HepG2 (cell line): ENCODE results near the gene ABHD2. TPM values are rescaled to one million over a fixed set of nuclear protein-coding genes. Genes with fewer than 3 reads are reported as not detected.

ENCODE experiments used
- AHDC1 ChIP-seq: sonication (generic); formaldehyde crosslinking; IDR thresholded peaks from 2 replicates; pipeline ENCODE4 v1.5.1; 2020; ENCODE audit warnings: mild to moderate bottlenecking, missing genetic modification reagents, borderline replicate concordance
- ETS1 ChIP-seq: sonication (generic); formaldehyde crosslinking; IDR thresholded peaks from 2 replicates; pipeline ENCODE4 v1.4.0; 2020; ENCODE audit warnings: missing genetic modification reagents
- MYPOP ChIP-seq: sonication (generic); formaldehyde crosslinking; IDR thresholded peaks from 2 replicates; pipeline ENCODE4 v1.8.1; 2023; ENCODE audit warnings: mild to moderate bottlenecking, moderate library complexity, missing genetic modification reagents
- PRPF4 ChIP-seq: fragments of 200-400 bp; formaldehyde crosslinking; IDR thresholded peaks from 2 replicates; pipeline ENCODE4 v1.6.1; 2016; ENCODE audit warnings: low read length, low read depth; ENCODE audit not compliant: poor library complexity, severe bottlenecking
- RFX3 ChIP-seq: IDR thresholded peaks from 2 replicates; pipeline ENCODE4 v1.6.1; 2016; ENCODE audit warnings: missing biosample characterization, missing genetic modification reagents
- SKI ChIP-seq: fragments of 450-650 bp; IDR thresholded peaks from one replicate; pipeline ENCODE4 v1.6.1; 2018; ENCODE audit warnings: mild to moderate bottlenecking; ENCODE audit not compliant: partially characterized antibody
- SOX6 ChIP-seq, 2 experiments: fragments of 450-650 bp in 1 of 2; sonication (generic) in 1 of 2; formaldehyde crosslinking in 1 of 2; IDR thresholded peaks; 2 replicates each; pipeline versions ENCODE4 v1.4.0 to v1.6.1; 2017 to 2020; ENCODE audit warnings: antibody characterized with exemption in 1 of 2, mild to moderate bottlenecking in 1 of 2, missing genetic modification reagents in 1 of 2
- THAP8 ChIP-seq: sonication (generic); formaldehyde crosslinking; IDR thresholded peaks from 2 replicates; pipeline ENCODE4 v1.5.1; 2020; ENCODE audit warnings: missing genetic modification reagents, mild to moderate bottlenecking, borderline replicate concordance
- ZNF142 ChIP-seq: sonication (generic); formaldehyde crosslinking; IDR thresholded peaks from 2 replicates; pipeline ENCODE4 v1.4.0; 2020; ENCODE audit warnings: missing genetic modification reagents
- ZNF567 ChIP-seq: sonication (generic); formaldehyde crosslinking; IDR thresholded peaks from 2 replicates; pipeline ENCODE4 v1.8.1; 2023; ENCODE audit warnings: mild to moderate bottlenecking, missing genetic modification reagents, borderline replicate concordance
- polyA plus RNA-seq, 8 experiments: library from polyadenylated mRNA; depleted of rRNA in 3 of 8; stranded (reverse) in 7 of 8; unstranded in 1 of 8; fragments of >200 nt; fragmentation: Illumina TruSeq in 4 of 8; extraction: Trizol in 4 of 8; gene quantifications; 2 replicates each; pipeline versions ENCODE4 v1.2.1 to v1.2.3, GENCODE V29; 2011 to 2016; ENCODE audit warnings: low read depth in 4 of 8, missing spikeins in 1 of 8, mixed read lengths in 1 of 8; ENCODE audit not compliant: insufficient read depth in 1 of 8
- total RNA-seq, 5 experiments: library from RNA; depleted of rRNA; stranded (reverse); fragments of >200 nt; fragmentation: Illumina TruSeq; extraction: Trizol; gene quantifications; 2 replicates each; pipeline ENCODE4 v1.2.3, GENCODE V29; 2016; ENCODE audit warnings: low read depth in 1 of 5

Gene ABHD2
- total and polyA plus RNA-seq, 2 of the 13 experiments (the other 11 are each of a cell fraction or from before 2014, with no cell fraction given) = 14.8 to 22.4 TPM

GRCh38 chr15:89113296-89114024 lies 25.2 kb downstream of the ABHD2 start (continued):
- TF ChIP-seq ZNF142 (CRISPR knock-in tag) (no peak), ZNF567 (CRISPR knock-in tag) (no peak), SKI (no peak), RFX3 (CRISPR knock-in tag) (no peak), PRPF4 (no peak), SOX6 (IDR thresholded peaks at IDR 0.05) (no peak), SOX6 (CRISPR knock-in tag; IDR thresholded peaks at IDR 0.05) (no peak), THAP8 (CRISPR knock-in tag) (no peak), AHDC1 (no peak), ETS1 (CRISPR knock-in tag) (no peak), MYPOP (CRISPR knock-in tag) (no peak)
